HepG2 (cell line): ENCODE data around the gene SF3B6. TPM values are rescaled to one million over a fixed set of nuclear protein-coding genes. Genes with fewer than 3 reads are reported as not detected.
A peak's percentile ranks its signal among the peaks of the same experiment; 100 is the strongest.

Experiments used
- ARNT2 ChIP-seq: sonication (generic); formaldehyde crosslinking; IDR thresholded peaks from 2 replicates; pipeline ENCODE4 v1.8.0; 2022; ENCODE audit warnings: mild to moderate bottlenecking, low read depth, missing genetic modification reagents, moderate library complexity
- HNRNPK ChIP-seq: fragments of 200-400 bp; formaldehyde crosslinking; IDR thresholded peaks from 2 replicates; pipeline ENCODE4 v1.6.1; 2018; ENCODE audit warnings: low read length, low read depth, moderate library complexity, mild to moderate bottlenecking; ENCODE audit not compliant: poor library complexity, severe bottlenecking
- KDM2A ChIP-seq: sonication (generic); formaldehyde crosslinking; IDR thresholded peaks from 2 replicates; pipeline ENCODE4 v1.4.0; 2020; ENCODE audit warnings: low read depth, missing genetic modification reagents, borderline replicate concordance
- MBNL3 ChIP-seq: fragments of 250-450 bp; sonication (Bioruptor Pico); conservative IDR thresholded peaks from 2 replicates; pipeline ENCODE4 v1.8.0; 2022; ENCODE audit warnings: mild to moderate bottlenecking, inconsistent platforms
- NCOA5 ChIP-seq: sonication (generic); formaldehyde crosslinking; IDR thresholded peaks from 2 replicates; pipeline ENCODE4 v1.4.0; 2020; ENCODE audit warnings: missing genetic modification reagents
- NFIB ChIP-seq: sonication (generic); formaldehyde crosslinking; IDR thresholded peaks from 2 replicates; pipeline ENCODE4 v1.9.0; 2021; ENCODE audit warnings: missing genetic modification reagents, mild to moderate bottlenecking, borderline replicate concordance
- POLR2AphosphoS5 ChIP-seq: IDR thresholded peaks from 2 replicates; pipeline ENCODE4 v1.6.1; 2012; ENCODE audit warnings: low read depth, low read length
- SIX1 ChIP-seq: sonication (generic); formaldehyde crosslinking; IDR thresholded peaks from 2 replicates; pipeline ENCODE4 v1.4.0; 2020; ENCODE audit warnings: missing genetic modification reagents, borderline replicate concordance
- WIZ ChIP-seq: sonication (generic); formaldehyde crosslinking; IDR thresholded peaks from 2 replicates; pipeline ENCODE4 v1.5.1; 2020; ENCODE audit warnings: mild to moderate bottlenecking, missing genetic modification reagents
- ZBTB20 ChIP-seq: sonication (generic); formaldehyde crosslinking; IDR thresholded peaks from 2 replicates; pipeline ENCODE4 v1.8.1; 2023; ENCODE audit warnings: missing genetic modification reagents, low read depth, mild to moderate bottlenecking, borderline replicate concordance
- ZFP1 ChIP-seq: IDR thresholded peaks from 2 replicates; pipeline ENCODE4 v1.6.1; 2016
- ZMAT3 ChIP-seq: sonication (generic); formaldehyde crosslinking; conservative IDR thresholded peaks from 2 replicates; pipeline ENCODE4 v1.7.0; 2021; ENCODE audit warnings: missing genetic modification reagents
- ZNF121 ChIP-seq: sonication (generic); formaldehyde crosslinking; IDR thresholded peaks from 2 replicates; pipeline ENCODE4 v1.5.0; 2020; ENCODE audit warnings: mild to moderate bottlenecking, missing genetic modification reagents
- ZNF232 ChIP-seq: sonication (generic); formaldehyde crosslinking; IDR thresholded peaks from 2 replicates; pipeline ENCODE4 v1.4.0; 2020; ENCODE audit warnings: missing genetic modification reagents, borderline replicate concordance
- ZNF652 ChIP-seq: IDR thresholded peaks from 2 replicates; pipeline ENCODE4 v1.6.1; 2016; ENCODE audit warnings: low read depth, borderline replicate concordance
- ZNF7 ChIP-seq: IDR thresholded peaks from 2 replicates; pipeline ENCODE4 v1.6.1; 2016; ENCODE audit warnings: missing biosample characterization, missing genetic modification reagents
- ZNF768 ChIP-seq: sonication (generic); formaldehyde crosslinking; IDR thresholded peaks from 2 replicates; pipeline ENCODE4 v1.4.0; 2020; ENCODE audit warnings: missing genetic modification reagents
- polyA plus RNA-seq, 8 experiments: library from polyadenylated mRNA; depleted of rRNA in 3 of 8; stranded (reverse) in 7 of 8; unstranded in 1 of 8; fragments of >200 nt; fragmentation: Illumina TruSeq in 4 of 8; extraction: Trizol in 4 of 8; gene quantifications; 2 replicates each; pipeline versions ENCODE4 v1.2.1 to v1.2.3, GENCODE V29; 2011 to 2016; ENCODE audit warnings: low read depth in 4 of 8, missing spikeins in 1 of 8, mixed read lengths in 1 of 8; ENCODE audit not compliant: insufficient read depth in 1 of 8
- total RNA-seq, 5 experiments: library from RNA; depleted of rRNA; stranded (reverse); fragments of >200 nt; fragmentation: Illumina TruSeq; extraction: Trizol; gene quantifications; 2 replicates each; pipeline ENCODE4 v1.2.3, GENCODE V29; 2016; ENCODE audit warnings: low read depth in 1 of 5
- TF ChIP-seq, protein P1 (sequence below): sonication (generic); formaldehyde crosslinking; IDR thresholded peaks from 2 replicates; pipeline ENCODE4 v1.8.1; 2023; ENCODE audit warnings: mild to moderate bottlenecking, missing genetic modification reagents, borderline replicate concordance
- TF ChIP-seq, protein P2 (sequence below): sonication (generic); formaldehyde crosslinking; IDR thresholded peaks from 2 replicates; pipeline ENCODE4 v1.4.0; 2020; ENCODE audit warnings: missing genetic modification reagents
- TF ChIP-seq, protein P3 (sequence below): sonication (generic); formaldehyde crosslinking; IDR thresholded peaks from 2 replicates; pipeline ENCODE4 v1.5.1; 2020; ENCODE audit warnings: missing genetic modification reagents, mild to moderate bottlenecking, borderline replicate concordance
- TF ChIP-seq, protein P4 (sequence below): sonication (generic); formaldehyde crosslinking; IDR thresholded peaks from 2 replicates; pipeline ENCODE4 v1.8.0; 2022; ENCODE audit warnings: missing genetic modification reagents, mild to moderate bottlenecking, moderate library complexity, borderline replicate concordance

SF3B6 gene
- total and polyA plus RNA-seq, 2 of the 13 experiments (the other 11 are each of a cell fraction or from before 2014, with no cell fraction given), result 177 to 182 TPM

DNA sequence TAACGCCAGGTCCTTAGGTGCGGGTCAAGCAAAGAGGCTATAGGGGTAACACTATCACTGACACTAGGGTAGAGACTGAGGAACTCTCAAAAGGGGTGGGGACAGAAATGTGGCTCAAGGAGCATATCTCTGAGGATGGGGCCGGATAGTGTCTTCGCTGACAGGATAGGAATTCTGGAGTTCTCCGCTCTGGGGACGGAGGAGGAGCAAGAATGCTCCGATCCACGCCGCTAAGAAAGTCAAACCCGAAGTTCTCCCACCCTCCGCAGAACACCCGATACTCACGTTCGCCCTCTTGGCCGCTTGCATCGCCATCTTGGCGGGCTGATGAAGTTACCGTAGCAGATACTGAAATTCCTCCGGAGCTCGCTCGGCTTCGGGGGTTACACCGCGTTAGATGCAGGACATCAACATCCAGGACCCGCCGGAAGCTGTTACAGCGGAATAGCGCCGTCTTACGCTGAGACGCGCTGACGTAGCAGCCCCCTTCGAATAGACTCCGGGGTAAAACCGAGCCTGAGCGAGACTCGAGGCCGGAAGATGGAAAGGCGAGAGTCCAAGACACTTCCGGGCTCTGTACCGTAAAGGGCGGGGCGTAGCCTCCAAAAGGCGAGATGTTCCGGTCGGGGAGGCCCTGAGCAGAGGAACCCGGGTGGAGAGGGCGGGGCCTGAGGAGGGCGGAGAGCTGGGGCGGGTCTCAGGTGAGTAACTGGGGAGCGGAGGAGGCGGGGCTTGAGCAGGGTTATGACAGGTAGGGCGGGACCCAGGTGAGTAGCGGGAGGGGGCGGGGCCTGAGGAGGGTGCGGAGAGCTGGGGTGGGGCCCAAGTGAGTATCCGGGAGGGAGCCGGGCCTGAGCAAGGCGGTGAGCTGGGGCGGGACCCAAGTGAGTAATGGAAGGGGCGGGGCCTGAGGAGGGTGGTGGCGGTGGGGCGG is at the start of gene SF3B6 (continued):
- peak; percentile 47; the same call in 1 of the 2 replicates for TF ChIP-seq ZNF652
- TF ChIP-seq NCOA5 (CRISPR knock-in tag), result peak; percentile 69; the same call in 1 of the 2 replicates
- TF ChIP-seq, protein P1, sequence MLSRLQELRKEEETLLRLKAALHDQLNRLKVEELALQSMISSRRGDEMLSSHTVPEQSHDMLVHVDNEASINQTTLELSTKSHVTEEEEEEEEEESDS (CRISPR knock-in tag), result 0 out of 2 replicates have a peak, but pooled peaks have one; percentile 77
- TF ChIP-seq POLR2AphosphoS5, result peak; percentile 98
- peak; percentile 66 for TF ChIP-seq ZNF121
- no peak for TF ChIP-seq NFIB (CRISPR knock-in tag)
- no peak for TF ChIP-seq MBNL3 (CRISPR knock-in tag)
- 0 out of 2 replicates have a peak, but pooled peaks have one; percentile 58 for TF ChIP-seq ZMAT3
- peak; percentile 97; the same call in 1 of the 2 replicates for TF ChIP-seq ARNT2 (CRISPR knock-in tag)
- TF ChIP-seq KDM2A, result peak; percentile 100
- peak; percentile 65; the same call in 1 of the 2 replicates for TF ChIP-seq SIX1 (CRISPR knock-in tag)
- TF ChIP-seq ZBTB20 (CRISPR knock-in tag), result peak; percentile 86
- TF ChIP-seq ZFP1 (CRISPR knock-in tag), result peak; percentile 92; the same call in 1 of the 2 replicates
- no peak for TF ChIP-seq WIZ (CRISPR knock-in tag)
- peak; percentile 84 for TF ChIP-seq ZNF768 (CRISPR knock-in tag)
- TF ChIP-seq, protein P2, sequence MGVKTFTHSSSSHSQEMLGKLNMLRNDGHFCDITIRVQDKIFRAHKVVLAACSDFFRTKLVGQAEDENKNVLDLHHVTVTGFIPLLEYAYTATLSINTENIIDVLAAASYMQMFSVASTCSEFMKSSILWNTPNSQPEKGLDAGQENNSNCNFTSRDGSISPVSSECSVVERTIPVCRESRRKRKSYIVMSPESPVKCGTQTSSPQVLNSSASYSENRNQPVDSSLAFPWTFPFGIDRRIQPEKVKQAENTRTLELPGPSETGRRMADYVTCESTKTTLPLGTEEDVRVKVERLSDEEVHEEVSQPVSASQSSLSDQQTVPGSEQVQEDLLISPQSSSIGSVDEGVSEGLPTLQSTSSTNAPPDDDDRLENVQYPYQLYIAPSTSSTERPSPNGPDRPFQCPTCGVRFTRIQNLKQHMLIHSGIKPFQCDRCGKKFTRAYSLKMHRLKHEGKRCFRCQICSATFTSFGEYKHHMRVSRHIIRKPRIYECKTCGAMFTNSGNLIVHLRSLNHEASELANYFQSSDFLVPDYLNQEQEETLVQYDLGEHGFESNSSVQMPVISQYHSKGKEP, result 0 out of 2 replicates have a peak, but pooled peaks have one; percentile 81
- TF ChIP-seq ZNF7 (CRISPR knock-in tag), result no peak
- no peak for TF ChIP-seq HNRNPK
- TF ChIP-seq, protein P3, sequence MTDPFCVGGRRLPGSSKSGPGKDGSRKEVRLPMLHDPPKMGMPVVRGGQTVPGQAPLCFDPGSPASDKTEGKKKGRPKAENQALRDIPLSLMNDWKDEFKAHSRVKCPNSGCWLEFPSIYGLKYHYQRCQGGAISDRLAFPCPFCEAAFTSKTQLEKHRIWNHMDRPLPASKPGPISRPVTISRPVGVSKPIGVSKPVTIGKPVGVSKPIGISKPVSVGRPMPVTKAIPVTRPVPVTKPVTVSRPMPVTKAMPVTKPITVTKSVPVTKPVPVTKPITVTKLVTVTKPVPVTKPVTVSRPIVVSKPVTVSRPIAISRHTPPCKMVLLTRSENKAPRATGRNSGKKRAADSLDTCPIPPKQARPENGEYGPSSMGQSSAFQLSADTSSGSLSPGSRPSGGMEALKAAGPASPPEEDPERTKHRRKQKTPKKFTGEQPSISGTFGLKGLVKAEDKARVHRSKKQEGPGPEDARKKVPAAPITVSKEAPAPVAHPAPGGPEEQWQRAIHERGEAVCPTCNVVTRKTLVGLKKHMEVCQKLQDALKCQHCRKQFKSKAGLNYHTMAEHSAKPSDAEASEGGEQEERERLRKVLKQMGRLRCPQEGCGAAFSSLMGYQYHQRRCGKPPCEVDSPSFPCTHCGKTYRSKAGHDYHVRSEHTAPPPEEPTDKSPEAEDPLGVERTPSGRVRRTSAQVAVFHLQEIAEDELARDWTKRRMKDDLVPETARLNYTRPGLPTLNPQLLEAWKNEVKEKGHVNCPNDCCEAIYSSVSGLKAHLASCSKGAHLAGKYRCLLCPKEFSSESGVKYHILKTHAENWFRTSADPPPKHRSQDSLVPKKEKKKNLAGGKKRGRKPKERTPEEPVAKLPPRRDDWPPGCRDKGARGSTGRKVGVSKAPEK (CRISPR knock-in tag), result peak; percentile 90; the same call in 1 of the 2 replicates
- 0 out of 2 replicates have a peak, but pooled peaks have one; percentile 73 for TF ChIP-seq ZNF232 (CRISPR knock-in tag)
- TF ChIP-seq, protein P4, sequence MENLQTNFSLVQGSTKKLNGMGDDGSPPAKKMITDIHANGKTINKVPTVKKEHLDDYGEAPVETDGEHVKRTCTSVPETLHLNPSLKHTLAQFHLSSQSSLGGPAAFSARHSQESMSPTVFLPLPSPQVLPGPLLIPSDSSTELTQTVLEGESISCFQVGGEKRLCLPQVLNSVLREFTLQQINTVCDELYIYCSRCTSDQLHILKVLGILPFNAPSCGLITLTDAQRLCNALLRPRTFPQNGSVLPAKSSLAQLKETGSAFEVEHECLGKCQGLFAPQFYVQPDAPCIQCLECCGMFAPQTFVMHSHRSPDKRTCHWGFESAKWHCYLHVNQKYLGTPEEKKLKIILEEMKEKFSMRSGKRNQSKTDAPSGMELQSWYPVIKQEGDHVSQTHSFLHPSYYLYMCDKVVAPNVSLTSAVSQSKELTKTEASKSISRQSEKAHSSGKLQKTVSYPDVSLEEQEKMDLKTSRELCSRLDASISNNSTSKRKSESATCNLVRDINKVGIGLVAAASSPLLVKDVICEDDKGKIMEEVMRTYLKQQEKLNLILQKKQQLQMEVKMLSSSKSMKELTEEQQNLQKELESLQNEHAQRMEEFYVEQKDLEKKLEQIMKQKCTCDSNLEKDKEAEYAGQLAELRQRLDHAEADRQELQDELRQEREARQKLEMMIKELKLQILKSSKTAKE (CRISPR knock-in tag), result no peak
